ENCODE data around the gene NXNL2. TPM values are rescaled to one million over a fixed set of nuclear protein-coding genes. Genes with fewer than 3 reads are reported as not detected.

NXNL2 gene
- total RNA-seq, 1 donor from 2014 or later = 0.32 TPM

DNA sequence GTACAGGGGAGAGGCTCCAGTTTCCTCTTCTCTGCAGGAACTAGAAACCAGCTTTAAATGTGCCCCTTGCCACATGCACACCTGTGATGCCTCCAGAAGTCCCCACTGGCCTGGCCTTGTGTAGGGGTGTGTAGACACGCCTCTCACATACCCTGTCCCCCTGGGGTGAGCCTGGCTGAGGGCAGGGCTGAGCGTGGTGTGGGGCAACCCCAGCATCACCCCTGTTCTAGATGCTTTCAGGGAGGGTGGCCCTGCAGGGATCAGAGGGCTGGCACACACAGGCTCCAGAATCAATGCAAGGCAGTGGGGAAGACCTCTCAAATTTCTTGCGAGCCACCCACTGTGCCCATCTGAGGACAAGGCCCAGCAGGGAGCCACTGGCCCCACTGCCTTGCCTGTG, 54.7 kb downstream of the NXNL2 start:
- H3K9me3 Mint-ChIP-seq (ENCODE audit: unreplicated experiment) = peaks cover 8% of the 10 kb centered on the region
- no peaks in the 10 kb centered on the region for H3K27me3 Mint-ChIP-seq (ENCODE audit: unreplicated experiment)
- peak; percentile 80 for DNase-seq (ENCODE audit: extremely low spot score, unreplicated experiment)
- TF ChIP-seq, protein P1, sequence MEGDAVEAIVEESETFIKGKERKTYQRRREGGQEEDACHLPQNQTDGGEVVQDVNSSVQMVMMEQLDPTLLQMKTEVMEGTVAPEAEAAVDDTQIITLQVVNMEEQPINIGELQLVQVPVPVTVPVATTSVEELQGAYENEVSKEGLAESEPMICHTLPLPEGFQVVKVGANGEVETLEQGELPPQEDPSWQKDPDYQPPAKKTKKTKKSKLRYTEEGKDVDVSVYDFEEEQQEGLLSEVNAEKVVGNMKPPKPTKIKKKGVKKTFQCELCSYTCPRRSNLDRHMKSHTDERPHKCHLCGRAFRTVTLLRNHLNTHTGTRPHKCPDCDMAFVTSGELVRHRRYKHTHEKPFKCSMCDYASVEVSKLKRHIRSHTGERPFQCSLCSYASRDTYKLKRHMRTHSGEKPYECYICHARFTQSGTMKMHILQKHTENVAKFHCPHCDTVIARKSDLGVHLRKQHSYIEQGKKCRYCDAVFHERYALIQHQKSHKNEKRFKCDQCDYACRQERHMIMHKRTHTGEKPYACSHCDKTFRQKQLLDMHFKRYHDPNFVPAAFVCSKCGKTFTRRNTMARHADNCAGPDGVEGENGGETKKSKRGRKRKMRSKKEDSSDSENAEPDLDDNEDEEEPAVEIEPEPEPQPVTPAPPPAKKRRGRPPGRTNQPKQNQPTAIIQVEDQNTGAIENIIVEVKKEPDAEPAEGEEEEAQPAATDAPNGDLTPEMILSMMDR (IDR thresholded peaks at IDR 0.05) = no peak
- peaks cover 13% of the 10 kb centered on the region for H3K4me1 Mint-ChIP-seq (ENCODE audit: unreplicated experiment)
- H3K36me3 Mint-ChIP-seq (ENCODE audit: unreplicated experiment) = peaks cover 6% of the 10 kb centered on the region
- no peak overlapping the region for H3K27ac Mint-ChIP-seq (ENCODE audit: unreplicated experiment)
- H3K4me3 Mint-ChIP-seq (ENCODE audit: unreplicated experiment) = no peak overlapping the region

DNA sequence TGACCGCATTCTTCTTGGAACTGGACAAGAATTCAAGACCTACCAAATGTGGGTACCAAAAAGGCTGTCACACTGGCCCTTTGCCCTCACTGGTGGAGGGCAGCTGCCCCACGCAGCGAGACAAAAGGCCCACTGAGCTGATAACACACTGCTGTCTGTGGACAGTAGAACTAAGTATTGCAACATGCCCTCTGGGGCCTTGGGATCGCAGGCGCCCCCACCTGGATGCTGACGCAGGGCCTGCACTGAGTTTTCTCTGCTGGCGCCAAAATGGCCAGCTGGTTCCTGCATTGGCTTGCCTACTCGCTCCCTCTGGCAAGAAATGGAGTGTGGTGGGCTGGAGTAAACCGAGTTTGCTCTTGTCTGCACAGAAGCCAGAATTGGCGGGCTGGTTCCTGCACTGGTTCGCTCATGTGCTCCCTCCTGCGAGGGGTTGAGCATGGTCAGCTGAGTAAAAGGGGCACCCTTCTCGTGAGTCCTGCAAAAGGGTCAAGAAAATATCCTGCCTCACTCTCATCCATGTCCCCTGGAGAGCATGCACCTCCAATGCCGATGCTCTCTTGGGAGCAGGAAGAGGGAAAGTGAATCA, 55.7 kb downstream of the NXNL2 start:
- Mint-ChIP-seq H3K36me3 (ENCODE audit: unreplicated experiment) (peaks cover 6% of the 10 kb centered on the region), H3K27me3 (ENCODE audit: unreplicated experiment) (no peaks in the 10 kb centered on the region), H3K9me3 (ENCODE audit: unreplicated experiment) (peaks cover 8% of the 10 kb centered on the region), H3K4me1 (ENCODE audit: unreplicated experiment) (peaks cover 12% of the 10 kb centered on the region), H3K4me3 (ENCODE audit: unreplicated experiment) (no peak overlapping the region), H3K27ac (ENCODE audit: unreplicated experiment) (no peak overlapping the region)
- peak; percentile 42 for DNase-seq (ENCODE audit: extremely low spot score, unreplicated experiment)
- TF ChIP-seq, protein P1 (IDR thresholded peaks at IDR 0.05) = no peak

DNA sequence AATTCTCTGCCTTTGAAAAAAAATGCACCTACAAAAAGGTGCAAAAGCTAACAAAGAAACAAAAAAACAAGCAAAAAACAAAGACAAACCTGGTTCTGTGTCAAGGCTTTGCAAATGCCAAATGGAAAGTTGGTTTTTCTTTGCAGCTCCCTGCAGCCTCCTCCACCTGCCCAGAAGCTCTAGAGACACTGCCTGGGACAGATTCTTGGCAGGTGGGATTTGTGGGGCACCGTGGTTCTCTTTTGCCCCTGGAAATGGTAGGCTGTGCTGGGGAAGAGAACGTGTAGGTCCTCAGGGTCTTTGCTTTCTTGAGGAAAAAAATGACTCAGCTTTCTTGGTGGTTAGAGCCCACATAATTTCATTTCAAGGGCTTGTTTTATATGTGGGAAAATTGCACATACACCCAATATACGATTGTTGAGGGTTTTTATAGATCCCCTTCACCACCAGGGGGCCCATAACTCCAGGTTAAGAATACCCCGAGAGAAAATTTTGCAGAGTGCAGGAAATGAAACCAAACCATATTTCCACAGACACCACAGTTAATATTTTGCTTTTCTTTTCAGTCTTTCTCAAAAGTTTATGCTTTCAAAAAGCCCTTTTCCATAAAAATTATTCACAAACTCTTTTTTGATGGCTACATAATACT, 58.7 kb downstream of the NXNL2 start:
- Mint-ChIP-seq H3K36me3 (ENCODE audit: unreplicated experiment) (no peaks in the 10 kb centered on the region), H3K9me3 (ENCODE audit: unreplicated experiment) (no peaks in the 10 kb centered on the region), H3K27me3 (ENCODE audit: unreplicated experiment) (peaks cover 13% of the 10 kb centered on the region), H3K27ac (ENCODE audit: unreplicated experiment) (no peak overlapping the region), H3K4me1 (ENCODE audit: unreplicated experiment) (no peaks in the 10 kb centered on the region), H3K4me3 (ENCODE audit: unreplicated experiment) (no peak overlapping the region)
- TF ChIP-seq, protein P1 (IDR thresholded peaks at IDR 0.05) = peak; percentile 79
- DNase-seq (ENCODE audit: extremely low spot score, unreplicated experiment) = peak; percentile 76

Other genes with a start within 250 kb of the NXNL2 start
- gene SPIN1, start 146.7 kb upstream of the NXNL2 start, total RNA-seq = 115 and 121 TPM in 2 replicates